ENCODE data around the gene ADRM1. TPM values are rescaled to one million over a fixed set of nuclear protein-coding genes. Genes with fewer than 3 reads are reported as not detected.

Gene ADRM1
- total RNA-seq, 1 donor from 2014 or later = 193 TPM

GRCh38 chr20:62318400-62319345 lies 15.9 kb downstream of the ADRM1 start:
- Histone ChIP-seq H3K27me3 (ENCODE audit: control insufficient read depth, insufficient read depth, low read length) (no peaks in the 10 kb centered on the region), H3K4me3 (ENCODE audit: low read depth, low read length) (no peak overlapping the region), H3K36me3 (ENCODE audit: control insufficient read depth, insufficient read depth, low read length) (peaks cover 7% of the 10 kb centered on the region)
- TF ChIP-seq, protein P1, sequence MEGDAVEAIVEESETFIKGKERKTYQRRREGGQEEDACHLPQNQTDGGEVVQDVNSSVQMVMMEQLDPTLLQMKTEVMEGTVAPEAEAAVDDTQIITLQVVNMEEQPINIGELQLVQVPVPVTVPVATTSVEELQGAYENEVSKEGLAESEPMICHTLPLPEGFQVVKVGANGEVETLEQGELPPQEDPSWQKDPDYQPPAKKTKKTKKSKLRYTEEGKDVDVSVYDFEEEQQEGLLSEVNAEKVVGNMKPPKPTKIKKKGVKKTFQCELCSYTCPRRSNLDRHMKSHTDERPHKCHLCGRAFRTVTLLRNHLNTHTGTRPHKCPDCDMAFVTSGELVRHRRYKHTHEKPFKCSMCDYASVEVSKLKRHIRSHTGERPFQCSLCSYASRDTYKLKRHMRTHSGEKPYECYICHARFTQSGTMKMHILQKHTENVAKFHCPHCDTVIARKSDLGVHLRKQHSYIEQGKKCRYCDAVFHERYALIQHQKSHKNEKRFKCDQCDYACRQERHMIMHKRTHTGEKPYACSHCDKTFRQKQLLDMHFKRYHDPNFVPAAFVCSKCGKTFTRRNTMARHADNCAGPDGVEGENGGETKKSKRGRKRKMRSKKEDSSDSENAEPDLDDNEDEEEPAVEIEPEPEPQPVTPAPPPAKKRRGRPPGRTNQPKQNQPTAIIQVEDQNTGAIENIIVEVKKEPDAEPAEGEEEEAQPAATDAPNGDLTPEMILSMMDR (IDR thresholded peaks at IDR 0.05; ENCODE audit: insufficient read depth, low read length, poor library complexity, severe bottlenecking) = no peak
- no peak for DNase-seq (ENCODE audit: low read depth)

DNA sequence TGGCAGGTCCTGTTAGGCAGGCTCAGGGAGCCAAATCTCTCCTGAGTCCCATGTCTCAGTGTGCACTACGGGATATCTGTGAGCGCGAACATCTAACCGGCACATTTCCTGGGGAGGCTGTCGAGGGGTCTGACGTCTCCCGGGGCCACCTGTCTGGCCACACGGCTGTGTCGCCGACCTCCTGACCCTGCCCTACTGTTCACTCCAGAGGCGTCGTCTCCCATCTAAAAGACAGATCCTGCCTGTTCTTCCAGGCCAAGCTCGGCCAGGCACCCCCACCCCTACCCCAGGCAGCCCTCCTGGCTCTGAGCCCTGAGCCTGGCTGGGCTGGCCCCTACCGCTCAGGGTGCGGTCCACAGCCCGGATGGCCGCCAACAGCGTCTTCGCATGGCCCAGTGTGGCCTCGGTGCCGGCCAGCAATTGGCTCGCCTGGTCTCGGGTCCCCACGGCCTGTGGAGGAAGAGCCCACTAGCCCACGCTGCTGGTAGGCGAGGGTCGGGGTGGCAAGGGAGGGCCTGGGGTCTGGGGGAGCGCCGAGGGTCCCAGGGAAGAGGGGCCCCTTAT lies 16.6 kb downstream of the ADRM1 start:
- TF ChIP-seq, protein P1 (IDR thresholded peaks at IDR 0.05; ENCODE audit: insufficient read depth, low read length, poor library complexity, severe bottlenecking) = no peak
- no peak for DNase-seq (ENCODE audit: low read depth)
- Histone ChIP-seq H3K27me3 (ENCODE audit: control insufficient read depth, insufficient read depth, low read length) (no peaks in the 10 kb centered on the region), H3K4me3 (ENCODE audit: low read depth, low read length) (no peak overlapping the region), H3K36me3 (ENCODE audit: control insufficient read depth, insufficient read depth, low read length) (peaks cover 7% of the 10 kb centered on the region)

DNA sequence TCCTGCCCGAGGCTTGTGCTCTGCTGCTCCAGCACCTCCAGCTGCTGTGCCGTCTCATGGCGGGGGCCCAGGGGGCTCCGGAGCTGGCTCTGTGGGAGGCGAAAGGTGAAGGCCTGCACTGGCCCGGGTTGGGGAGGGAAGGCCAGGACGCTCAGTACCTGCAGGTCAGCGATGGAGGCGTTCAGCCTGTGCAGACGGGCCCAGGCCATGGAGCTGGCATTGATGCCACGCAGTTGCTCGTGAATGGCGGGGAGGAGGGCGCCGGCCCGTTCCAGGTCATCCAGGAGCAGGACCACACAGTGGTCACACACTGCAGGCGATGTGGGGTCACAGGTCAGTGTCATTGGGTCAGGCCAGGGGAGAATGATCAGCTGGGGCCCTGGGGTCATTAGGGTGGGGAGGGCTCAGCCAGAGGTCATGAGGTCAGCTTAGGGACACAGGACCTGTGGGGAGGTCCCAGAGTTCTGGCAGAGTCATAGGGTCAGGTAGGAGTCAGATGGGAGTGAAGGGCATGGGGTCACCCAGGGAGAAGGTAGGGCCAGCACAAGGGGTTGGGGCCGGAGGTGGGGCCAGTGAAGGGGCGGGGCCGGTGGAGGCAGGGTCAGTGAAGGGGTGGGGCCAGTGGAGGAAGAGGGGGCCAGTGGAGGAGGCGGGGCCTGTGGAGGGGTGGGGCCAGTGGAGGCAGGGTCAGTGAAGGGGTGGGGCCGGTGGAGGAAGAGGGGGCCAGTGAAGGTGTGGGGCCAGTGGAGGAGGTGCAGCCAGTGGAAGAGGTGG lies 18.0 kb downstream of the ADRM1 start:
- H3K27me3 ChIP-seq (ENCODE audit: control insufficient read depth, insufficient read depth, low read length) = no peaks in the 10 kb centered on the region
- peaks cover 7% of the 10 kb centered on the region for H3K36me3 ChIP-seq (ENCODE audit: control insufficient read depth, insufficient read depth, low read length)

GRCh38 chr20:62321521-62321948 lies 18.7 kb downstream of the ADRM1 start:
- TF ChIP-seq, protein P1 (IDR thresholded peaks at IDR 0.05; ENCODE audit: insufficient read depth, low read length, poor library complexity, severe bottlenecking) = no peak
- H3K27me3 ChIP-seq (ENCODE audit: control insufficient read depth, insufficient read depth, low read length) = no peaks in the 10 kb centered on the region
- DNase-seq (ENCODE audit: low read depth) = no peak
- H3K36me3 ChIP-seq (ENCODE audit: control insufficient read depth, insufficient read depth, low read length) = peaks cover 10% of the 10 kb centered on the region
- no peak overlapping the region for H3K4me3 ChIP-seq (ENCODE audit: low read depth, low read length)

More for the DNA sequence above, 18.0 kb downstream of the ADRM1 start:
- TF ChIP-seq, protein P1 (IDR thresholded peaks at IDR 0.05; ENCODE audit: insufficient read depth, low read length, poor library complexity, severe bottlenecking) = no peak
- no peak overlapping the region for H3K4me3 ChIP-seq (ENCODE audit: low read depth, low read length)
- no peak for DNase-seq (ENCODE audit: low read depth)

- no peaks in the 10 kb centered on the region for H3K27me3 ChIP-seq (ENCODE audit: control insufficient read depth, insufficient read depth, low read length)
- no peak for DNase-seq (ENCODE audit: low read depth)
- H3K36me3 ChIP-seq (ENCODE audit: control insufficient read depth, insufficient read depth, low read length) = peaks cover 12% of the 10 kb centered on the region
- no peak overlapping the region for H3K4me3 ChIP-seq (ENCODE audit: low read depth, low read length)
- TF ChIP-seq, protein P1 (IDR thresholded peaks at IDR 0.05; ENCODE audit: insufficient read depth, low read length, poor library complexity, severe bottlenecking) = no peak
Measured at GRCh38 chr20:62321975-62322374, 19.2 kb downstream of the ADRM1 start.
